ENCODE data around the gene OR5K4.

Gene OR5K4

DNA sequence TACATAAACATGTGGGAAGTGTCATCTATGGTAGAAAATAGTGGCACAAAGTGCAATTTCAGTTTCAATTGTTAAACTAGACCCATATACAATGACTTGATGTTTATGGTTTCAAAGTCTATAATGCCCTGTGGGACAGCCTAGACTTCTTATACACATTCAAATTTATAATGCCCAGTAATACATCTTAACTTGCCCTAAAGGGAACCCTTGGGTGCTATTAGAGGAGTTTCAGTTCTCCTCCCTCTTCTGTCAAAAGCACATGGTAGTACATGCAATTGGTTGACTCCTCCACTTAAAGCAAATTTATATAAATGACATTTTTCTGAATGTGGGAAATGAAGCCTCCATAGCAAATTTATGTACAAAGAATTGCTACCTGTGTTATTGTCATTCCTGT lies 30.2 kb upstream of the OR5K4 start:
- H3K27ac ChIP-seq (ENCODE audit: low read depth, low read length) = no peak overlapping the region

DNA sequence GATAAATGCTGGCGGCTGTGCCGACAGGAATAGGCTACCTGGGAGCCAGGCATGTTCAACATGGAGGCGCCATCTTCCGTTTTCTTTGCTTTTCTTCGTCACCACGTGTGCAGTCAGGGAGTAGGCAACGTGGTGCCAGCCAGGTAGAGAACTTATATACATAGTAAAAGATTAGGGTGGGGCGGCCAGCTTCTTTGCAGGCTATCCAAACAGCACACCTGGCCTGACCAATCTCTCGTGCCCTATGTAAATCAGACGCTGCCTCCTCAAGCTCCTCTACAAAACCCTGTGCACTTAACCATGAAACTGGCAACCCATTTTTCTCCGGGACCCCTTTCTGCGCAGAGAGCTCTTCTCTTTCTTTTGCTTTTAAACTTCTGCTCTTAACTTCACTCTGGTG lies 28.6 kb upstream of the OR5K4 start:
- H4K20me1 ChIP-seq (ENCODE audit: control insufficient read depth, insufficient read depth, low read depth, low read length) = no peaks in the 10 kb centered on the region
- H3K4me2 ChIP-seq (ENCODE audit: low read length) = no peak overlapping the region
- H3K27ac ChIP-seq (ENCODE audit: low read depth, low read length) = no peak overlapping the region
- H3K4me1 ChIP-seq (ENCODE audit: control insufficient read depth, low read length) = no peaks in the 10 kb centered on the region
- TF ChIP-seq CTCF (IDR thresholded peaks at IDR 0.05; ENCODE audit: low read depth, low read length, poor library complexity, severe bottlenecking) (no peak), EZH2phosphoT487 (IDR thresholded peaks at IDR 0.05; ENCODE audit: borderline replicate concordance, low read length) (no peak)
- no peaks in the 10 kb centered on the region for H3F3A ChIP-seq (ENCODE audit: control insufficient read depth, insufficient read depth)
- no peaks in the 10 kb centered on the region for H3K9me2 ChIP-seq (replicated peaks; ENCODE audit: control insufficient read depth, low read length)
- H3K9me3 ChIP-seq (ENCODE audit: control insufficient read depth, insufficient read depth, low read length) = no peaks in the 10 kb centered on the region
- H3K4me3 ChIP-seq (ENCODE audit: low read length) = no peak overlapping the region
- no peaks in the 10 kb centered on the region for H3K36me3 ChIP-seq (ENCODE audit: control insufficient read depth, low read length)
- peaks cover 3% of the 10 kb centered on the region; the same call in 1 of the 2 replicates for H3K27me3 ChIP-seq (ENCODE audit: control insufficient read depth, low read length)
- H3K79me2 ChIP-seq (ENCODE audit: control insufficient read depth, low read length) = no peaks in the 10 kb centered on the region

More for the DNA sequence above, 30.2 kb upstream of the OR5K4 start:
- Histone ChIP-seq H3K79me2 (ENCODE audit: control insufficient read depth, low read length) (no peaks in the 10 kb centered on the region), H4K20me1 (ENCODE audit: control insufficient read depth, insufficient read depth, low read depth, low read length) (no peaks in the 10 kb centered on the region), H3K4me2 (ENCODE audit: low read length) (no peak overlapping the region), H3K9me3 (ENCODE audit: control insufficient read depth, insufficient read depth, low read length) (no peaks in the 10 kb centered on the region), H3K4me1 (ENCODE audit: control insufficient read depth, low read length) (no peaks in the 10 kb centered on the region), H3K36me3 (ENCODE audit: control insufficient read depth, low read length) (no peaks in the 10 kb centered on the region), H3F3A (ENCODE audit: control insufficient read depth, insufficient read depth) (no peaks in the 10 kb centered on the region), H3K4me3 (ENCODE audit: low read length) (no peak overlapping the region), H3K27me3 (ENCODE audit: control insufficient read depth, low read length) (no peaks in the 10 kb centered on the region), H3K9me2 (replicated peaks; ENCODE audit: control insufficient read depth, low read length) (no peaks in the 10 kb centered on the region)
- no peak for TF ChIP-seq CTCF (IDR thresholded peaks at IDR 0.05; ENCODE audit: low read depth, low read length, poor library complexity, severe bottlenecking)
- TF ChIP-seq EZH2phosphoT487 (IDR thresholded peaks at IDR 0.05; ENCODE audit: borderline replicate concordance, low read length) = no peak

- Histone ChIP-seq H4K20me1 (ENCODE audit: control insufficient read depth, insufficient read depth, low read depth, low read length) (no peaks in the 10 kb centered on the region), H3K4me1 (ENCODE audit: control insufficient read depth, low read length) (no peaks in the 10 kb centered on the region), H3K9me3 (ENCODE audit: control insufficient read depth, insufficient read depth, low read length) (no peaks in the 10 kb centered on the region), H3K79me2 (ENCODE audit: control insufficient read depth, low read length) (no peaks in the 10 kb centered on the region), H3K4me3 (ENCODE audit: low read length) (no peak overlapping the region), H3K27ac (ENCODE audit: low read depth, low read length) (no peak overlapping the region), H3K4me2 (ENCODE audit: low read length) (no peak overlapping the region), H3K27me3 (ENCODE audit: control insufficient read depth, low read length) (peaks cover 6% of the 10 kb centered on the region), H3K36me3 (ENCODE audit: control insufficient read depth, low read length) (no peaks in the 10 kb centered on the region), H3K9me2 (replicated peaks; ENCODE audit: control insufficient read depth, low read length) (no peaks in the 10 kb centered on the region), H3F3A (ENCODE audit: control insufficient read depth, insufficient read depth) (no peaks in the 10 kb centered on the region)
- no peak for TF ChIP-seq EZH2phosphoT487 (IDR thresholded peaks at IDR 0.05; ENCODE audit: borderline replicate concordance, low read length)
- TF ChIP-seq CTCF (IDR thresholded peaks at IDR 0.05; ENCODE audit: low read depth, low read length, poor library complexity, severe bottlenecking) = no peak
Measured at GRCh38 chr3:98326105-98326893, 27.4 kb upstream of the OR5K4 start.
